Ectodermal cell (in vitro differentiated cells): ENCODE results near the gene CFAP141. TPM values are rescaled to one million over a fixed set of nuclear protein-coding genes. Genes with fewer than 3 reads are reported as not detected.
"Not testable (repeated sequence)": the region's sequence is repeated elsewhere in the genome, so short reads cannot be mapped to it uniquely, and the experiment has no call there.

Experiments used
- H3K27ac ChIP-seq: 2 replicates; pipeline ENCODE4 v1.7.0; 2013; ENCODE audit warnings: mild to moderate bottlenecking, low read depth, low read length; ENCODE audit not compliant: insufficient read depth, poor library complexity, severe bottlenecking
- H3K27me3 ChIP-seq: 2 replicates; pipeline ENCODE4 v1.7.0; 2013; ENCODE audit warnings: mild to moderate bottlenecking, low read length; ENCODE audit not compliant: insufficient read depth, control insufficient read depth, poor library complexity, severe bottlenecking
- H3K36me3 ChIP-seq: one replicate; pipeline ENCODE4 v1.7.0; 2013; ENCODE audit warnings: low read length; ENCODE audit not compliant: control insufficient read depth, insufficient read depth
- H3K4me1 ChIP-seq: one replicate; pipeline ENCODE4 v1.7.0; 2013; ENCODE audit warnings: low read length; ENCODE audit not compliant: control insufficient read depth, insufficient read depth
- H3K4me3 ChIP-seq: 2 replicates; pipeline ENCODE4 v1.7.0; 2013; ENCODE audit warnings: low read depth, low read length, control low read depth; ENCODE audit not compliant: insufficient read depth
- H3K9me3 ChIP-seq: 2 replicates; pipeline ENCODE4 v1.7.0; 2013; ENCODE audit warnings: mild to moderate bottlenecking, low read length, moderate library complexity; ENCODE audit not compliant: control insufficient read depth
- WGBS, 2 experiments: methylation state at CpG; one replicate each; pipeline ENCODE4 v1.1.7; 2013; ENCODE audit warnings: missing lambda C conversion rate in 2 of 2; 5-methylcytosine and 5-hydroxymethylcytosine counted together
- polyA plus RNA-seq, 4 experiments: library from polyadenylated mRNA; stranded (reverse); fragments of 50-300 nt; gene quantifications; one replicate each; pipeline ENCODE4 v1.2.3, GENCODE V29; 2013

Gene CFAP141
- polyA plus RNA-seq (2013, experiment 1 of 4) = not detected
- polyA plus RNA-seq (2013, experiment 2 of 4) = not detected
- polyA plus RNA-seq (2013, experiment 3 of 4) = not detected
- not detected for polyA plus RNA-seq (2013, experiment 4 of 4)

GRCh38 chr1:154206196-154206595 is at the start of gene CFAP141:
TSS of gene CFAP141 (minus strand) at chr1:154206333. CDS start at chr1:154206307, 26 bp downstream.
- Histone ChIP-seq H3K27ac (peak within 1 kb of the TSS; percentile 44), H3K9me3 (no peaks in the 10 kb centered on the region), H3K4me1 (no peaks in the 10 kb centered on the region), H3K36me3 (peaks cover 36% of the 10 kb centered on the region), H3K27me3 (no peaks in the 10 kb centered on the region), H3K4me3 (no peak within 1 kb of the TSS)
- 87% methylated on average over 1 of the region's 1 CpG; no CpG with 5 or more reads in 1 of the 2 experiments for WGBS, 2 experiments

GRCh38 chr1:154253671-154254070 is 47.5 kb upstream of the CFAP141 start:
- H3K4me1 ChIP-seq = no peaks in the 10 kb centered on the region
- no peaks in the 10 kb centered on the region for H3K9me3 ChIP-seq
- no peak overlapping the region for H3K27ac ChIP-seq
- WGBS, 2 experiments = 97 to 99% methylated on average over 6 to 7 of the region's 7 CpGs
- H3K27me3 ChIP-seq = no peaks in the 10 kb centered on the region
- H3K4me3 ChIP-seq = no peak overlapping the region
- H3K36me3 ChIP-seq = peaks cover 75% of the 10 kb centered on the region

GRCh38 chr1:154241703-154242351 is 35.7 kb upstream of the CFAP141 start:
- Histone ChIP-seq H3K27me3 (no peaks in the 10 kb centered on the region), H3K4me1 (no peaks in the 10 kb centered on the region), H3K9me3 (no peaks in the 10 kb centered on the region), H3K27ac (no peak overlapping the region), H3K4me3 (no peak overlapping the region), H3K36me3 (peaks cover 74% of the 10 kb centered on the region)
- WGBS, 2 experiments = 96% methylated on average over 3 of the region's 3 CpGs

GRCh38 chr1:154240294-154240833 is 34.2 kb upstream of the CFAP141 start:
- H3K27ac ChIP-seq = no peak overlapping the region
- no peak overlapping the region for H3K4me3 ChIP-seq
- 94 to 98% methylated on average over 2 to 3 of the region's 3 CpGs for WGBS, 2 experiments
- no peaks in the 10 kb centered on the region for H3K27me3 ChIP-seq
- H3K9me3 ChIP-seq = no peaks in the 10 kb centered on the region
- no peaks in the 10 kb centered on the region for H3K4me1 ChIP-seq
- H3K36me3 ChIP-seq = peaks cover 75% of the 10 kb centered on the region

- no peak overlapping the region for H3K4me3 ChIP-seq
- no peak overlapping the region for H3K27ac ChIP-seq
- H3K4me1 ChIP-seq = no peaks in the 10 kb centered on the region
- H3K9me3 ChIP-seq = no peaks in the 10 kb centered on the region
- 96 to 99% methylated on average over 3 of the region's 3 CpGs for WGBS, 2 experiments
- peaks cover 66% of the 10 kb centered on the region for H3K36me3 ChIP-seq
- no peaks in the 10 kb centered on the region for H3K27me3 ChIP-seq
Measured at GRCh38 chr1:154239491-154239890, 33.4 kb upstream of the CFAP141 start.

- no peaks in the 10 kb centered on the region for H3K4me1 ChIP-seq
- no peak overlapping the region for H3K27ac ChIP-seq
- no peak overlapping the region for H3K4me3 ChIP-seq
- no peaks in the 10 kb centered on the region for H3K27me3 ChIP-seq
- WGBS, 2 experiments = 94 to 96% methylated on average over 5 to 6 of the region's 6 CpGs
- no peaks in the 10 kb centered on the region for H3K9me3 ChIP-seq
- peaks cover 57% of the 10 kb centered on the region for H3K36me3 ChIP-seq
Measured at GRCh38 chr1:154237880-154238506, 31.9 kb upstream of the CFAP141 start.

- H3K4me3 ChIP-seq = no peak overlapping the region
- no peak overlapping the region for H3K27ac ChIP-seq
- 96 to 99% methylated on average over 2 of the region's 2 CpGs for WGBS, 2 experiments
- H3K36me3 ChIP-seq = peaks cover 52% of the 10 kb centered on the region
- H3K9me3 ChIP-seq = no peaks in the 10 kb centered on the region
- H3K27me3 ChIP-seq = no peaks in the 10 kb centered on the region
- H3K4me1 ChIP-seq = no peaks in the 10 kb centered on the region
Measured at GRCh38 chr1:154237435-154237834, 31.3 kb upstream of the CFAP141 start.

GRCh38 chr1:154236855-154237254 is 30.7 kb upstream of the CFAP141 start:
- Histone ChIP-seq H3K36me3 (peaks cover 52% of the 10 kb centered on the region), H3K4me3 (no peak overlapping the region), H3K9me3 (no peaks in the 10 kb centered on the region), H3K27ac (no peak overlapping the region), H3K27me3 (no peaks in the 10 kb centered on the region), H3K4me1 (no peaks in the 10 kb centered on the region)
- WGBS, 2 experiments = 97 to 98% methylated on average over 4 of the region's 4 CpGs

GRCh38 chr1:154233127-154233526 is 27.0 kb upstream of the CFAP141 start:
- H3K4me1 ChIP-seq, H3K4me3 ChIP-seq, H3K27ac ChIP-seq, H3K27me3 ChIP-seq, H3K9me3 ChIP-seq: not testable (repeated sequence)
- WGBS, 2 experiments = 91 to 95% methylated on average over 12 of the region's 12 CpGs
- H3K36me3 ChIP-seq = peaks cover 69% of the 10 kb centered on the region

DNA sequence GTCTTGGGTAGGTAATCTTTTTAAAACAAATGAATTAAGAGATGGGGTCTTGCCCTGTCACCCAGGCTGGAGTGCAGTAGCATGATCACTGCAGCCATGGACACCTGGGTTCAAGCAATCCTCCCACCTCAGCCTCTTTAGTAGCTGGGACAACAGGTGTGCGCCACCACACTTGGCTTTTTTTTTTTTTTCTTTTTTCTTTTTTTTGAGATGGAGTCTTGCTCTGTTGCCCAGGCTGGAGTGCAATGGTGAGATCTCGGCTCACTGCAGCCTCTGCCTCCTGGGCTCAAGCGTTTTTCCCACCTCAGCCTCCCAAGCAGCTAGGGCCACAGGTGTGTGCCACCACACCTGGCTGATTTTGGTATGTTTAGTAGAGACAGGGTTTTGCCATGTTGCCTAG is 25.0 kb upstream of the CFAP141 start:
- not testable (repeated sequence) for H3K9me3 ChIP-seq, H3K27me3 ChIP-seq, H3K27ac ChIP-seq, H3K4me1 ChIP-seq, H3K4me3 ChIP-seq
- H3K36me3 ChIP-seq = peaks cover 66% of the 10 kb centered on the region
- WGBS, 2 experiments = 93 to 95% methylated on average over 3 of the region's 3 CpGs
